HG02759 (cell line): ENCODE data around the gene HDAC1.
A peak's percentile ranks its signal among the peaks of the same experiment; 100 is the strongest.
"Not testable (repeated sequence)": the region's sequence is repeated elsewhere in the genome, so short reads cannot be mapped to it uniquely, and the experiment has no call there.

Experiments used
- ATAC-seq: cut with Tn5 transposase; IDR thresholded peaks from one replicate; pipeline ENCODE4 v1.9.1; 2021; ENCODE audit warnings: mild to moderate bottlenecking, moderate library complexity; ENCODE audit not compliant: unreplicated experiment

HDAC1 gene

GRCh38 chr1:32345289-32345827 is 53.5 kb downstream of the HDAC1 start:
- ATAC-seq, result no peak

DNA sequence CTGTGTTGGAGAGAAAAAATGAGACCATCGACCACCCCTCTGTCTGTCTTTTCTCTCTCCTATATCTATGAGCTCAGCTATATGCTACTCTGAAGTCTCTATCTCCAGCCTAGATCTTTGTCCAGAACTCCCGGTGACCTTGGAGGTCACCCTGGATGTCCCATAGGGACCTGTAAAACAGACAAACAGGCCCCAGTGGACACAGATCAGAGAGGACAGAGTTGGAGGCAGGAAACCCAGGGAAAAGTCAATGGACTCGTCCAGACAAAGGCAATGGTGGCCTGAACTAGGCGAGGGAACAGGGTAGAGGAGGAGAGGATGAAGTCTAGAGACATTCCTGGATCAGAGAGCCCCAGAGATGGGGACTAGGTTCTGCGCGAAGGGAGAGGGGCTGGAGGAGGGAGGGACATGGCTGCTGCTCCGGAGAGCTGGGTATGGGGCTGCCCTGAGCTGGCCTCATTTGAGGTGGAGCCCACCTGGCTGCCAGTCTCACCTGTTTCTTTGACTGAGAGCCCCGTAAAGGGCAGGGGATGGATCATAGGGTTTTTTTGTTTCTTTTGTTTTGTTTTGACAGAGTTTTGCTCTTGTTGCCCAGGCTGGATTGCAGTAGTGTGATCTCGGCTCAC is 54.8 kb downstream of the HDAC1 start:
- no peak for ATAC-seq

DNA sequence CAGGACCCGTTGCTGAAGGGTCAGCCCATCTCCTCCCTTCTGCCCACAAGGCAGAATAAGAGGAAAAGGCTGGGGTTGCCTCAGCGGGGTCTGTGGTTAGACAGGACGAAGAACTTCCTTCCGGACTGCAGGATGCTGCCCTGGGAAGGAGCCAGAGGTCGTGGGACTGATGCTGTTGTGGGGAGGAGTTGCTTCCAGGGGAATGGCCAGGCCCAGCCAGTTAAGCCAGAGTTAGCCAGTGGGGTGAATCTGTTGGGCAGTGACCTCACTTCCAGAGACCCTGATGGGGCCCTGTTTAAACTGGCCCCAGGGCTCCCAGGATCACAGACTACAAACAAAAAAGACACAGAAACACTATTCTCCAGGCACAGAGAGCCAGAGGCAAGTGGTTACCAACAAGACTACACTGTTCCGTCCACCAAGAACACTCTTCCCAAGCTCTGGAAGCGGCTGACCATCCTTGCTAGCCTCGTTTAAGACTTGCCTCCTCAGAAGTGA is 57.4 kb downstream of the HDAC1 start:
- no peak for ATAC-seq

DNA sequence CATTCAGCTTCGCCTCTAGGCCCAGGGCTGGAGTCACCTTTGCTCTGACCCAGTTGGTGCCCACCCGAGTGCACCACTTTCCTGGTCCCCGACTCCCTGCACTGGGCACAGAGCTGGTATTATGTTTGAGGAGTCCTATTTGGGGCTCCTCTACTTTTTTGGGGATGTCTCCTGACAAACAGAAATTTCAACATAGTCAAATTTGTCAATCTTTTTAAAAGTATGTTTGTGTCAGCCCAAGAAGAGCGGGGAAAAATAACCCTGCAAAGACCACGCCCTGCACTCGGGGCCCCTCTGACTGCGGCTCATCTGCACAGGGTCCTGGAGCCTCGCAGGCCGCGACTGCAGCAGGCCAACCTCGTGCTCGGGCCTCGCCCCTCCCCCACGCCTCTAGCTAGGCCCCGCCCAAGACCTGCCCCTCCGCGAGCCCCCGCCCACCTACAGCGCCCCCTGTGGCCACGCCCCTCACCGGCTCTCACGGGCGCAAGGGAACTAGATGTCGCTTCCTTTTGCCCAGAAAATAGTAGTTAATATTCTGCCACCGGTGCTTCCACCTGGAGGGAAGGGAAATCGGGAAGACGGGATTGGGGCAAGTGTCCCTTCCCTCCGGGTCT is 59.0 kb downstream of the HDAC1 start:
- ATAC-seq, result peak; percentile 52

GRCh38 chr1:32351399-32352238 is 59.7 kb downstream of the HDAC1 start:
- ATAC-seq, result peak; percentile 92

DNA sequence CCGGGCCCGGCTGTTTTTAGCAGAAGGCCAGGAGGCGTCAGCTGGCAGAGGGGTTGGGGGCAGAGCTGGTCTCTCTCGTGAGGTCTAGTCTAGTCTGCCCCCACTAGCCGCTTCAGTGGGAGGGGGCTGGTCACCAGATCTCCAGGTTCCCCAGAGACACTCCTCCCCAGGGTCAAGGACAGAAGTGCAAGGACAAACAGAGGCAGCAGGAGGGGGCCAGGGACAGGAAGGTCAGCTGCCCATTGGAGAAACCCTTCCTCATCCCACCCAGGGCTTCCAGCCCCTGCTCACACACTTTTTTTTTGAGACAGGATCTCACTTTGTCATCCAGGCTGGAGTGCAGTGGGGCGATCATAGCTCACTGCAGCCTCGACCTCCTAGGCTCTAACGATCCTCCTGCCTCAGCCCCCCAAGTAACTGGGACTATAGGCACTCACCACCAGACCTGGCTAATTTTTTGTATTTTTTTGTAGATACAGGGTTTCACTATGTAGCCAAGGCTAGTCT is 60.4 kb downstream of the HDAC1 start:
- no peak for ATAC-seq

DNA sequence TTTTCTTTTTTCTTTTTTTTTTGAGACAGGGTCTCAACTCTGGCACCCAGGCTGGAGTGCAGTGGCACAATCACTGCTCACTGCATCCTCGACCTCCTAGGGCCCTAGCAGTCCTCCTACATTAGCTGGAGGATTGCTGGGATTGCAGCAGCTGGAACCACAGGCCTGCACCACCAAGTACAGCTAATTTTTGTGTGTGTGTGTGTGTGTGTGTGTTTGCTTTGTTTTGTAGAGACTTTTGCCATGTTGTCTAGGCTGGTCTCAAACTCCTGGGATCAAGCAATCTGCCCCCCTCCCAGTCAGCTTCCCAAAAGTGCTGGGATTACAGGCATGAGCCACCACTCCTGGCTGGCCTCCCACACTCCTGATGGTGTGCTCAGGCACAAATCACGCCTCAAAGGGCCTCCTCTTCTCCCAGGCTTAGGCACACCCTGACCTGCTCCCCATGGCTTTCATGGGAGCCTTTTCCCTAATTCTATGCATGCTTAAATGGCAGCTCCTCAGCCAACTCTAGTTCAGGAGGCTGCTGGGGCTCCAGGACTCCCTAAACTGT is 61.0 kb downstream of the HDAC1 start:
- ATAC-seq, result no peak

DNA sequence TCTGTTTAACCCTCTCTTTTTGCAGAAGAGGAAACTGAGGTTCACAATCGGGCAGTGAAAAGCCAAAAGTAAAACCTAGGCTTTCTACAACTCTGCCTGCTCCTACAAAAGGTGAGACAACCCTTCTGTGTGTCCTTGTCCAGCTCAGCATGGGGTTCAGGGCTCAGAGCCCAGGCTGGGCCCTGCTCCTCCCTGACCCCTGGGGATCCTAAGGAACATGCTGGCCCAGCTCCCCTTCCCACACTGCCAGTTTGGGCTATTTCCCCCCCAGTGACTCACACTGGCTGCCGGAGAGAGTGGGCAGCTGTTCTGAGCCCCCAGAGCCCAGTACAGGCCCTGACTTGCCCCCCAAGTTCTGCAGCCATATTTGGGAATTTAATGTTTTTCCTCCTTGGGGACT is 61.5 kb downstream of the HDAC1 start:
- no peak for ATAC-seq

- ATAC-seq, result no peak
These were observed 62.1 kb downstream of the HDAC1 start for GRCh38 chr1:32353886-32354570.

DNA sequence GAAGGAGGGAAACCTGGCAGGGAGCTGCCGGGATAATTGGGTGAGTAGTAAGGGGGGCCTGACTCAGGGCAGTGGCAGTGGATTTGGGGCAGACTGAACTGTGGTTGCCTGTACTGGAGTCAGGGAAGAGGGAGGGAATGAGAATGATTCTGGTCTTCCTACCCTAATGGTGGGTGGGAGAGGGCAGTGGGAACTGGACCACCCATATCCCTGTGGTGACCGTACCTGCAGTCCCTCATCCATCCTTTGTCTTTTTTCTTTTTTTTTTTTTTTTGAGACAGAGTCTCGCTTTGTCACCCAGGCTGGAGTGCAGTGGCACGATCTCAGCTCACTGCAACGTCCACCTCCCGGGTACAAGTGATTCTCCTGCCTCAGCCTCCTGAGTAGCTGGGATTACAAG is 63.9 kb downstream of the HDAC1 start:
- not testable (repeated sequence) for ATAC-seq

GRCh38 chr1:32356478-32356877 is 64.6 kb downstream of the HDAC1 start:
- ATAC-seq, result no peak

DNA sequence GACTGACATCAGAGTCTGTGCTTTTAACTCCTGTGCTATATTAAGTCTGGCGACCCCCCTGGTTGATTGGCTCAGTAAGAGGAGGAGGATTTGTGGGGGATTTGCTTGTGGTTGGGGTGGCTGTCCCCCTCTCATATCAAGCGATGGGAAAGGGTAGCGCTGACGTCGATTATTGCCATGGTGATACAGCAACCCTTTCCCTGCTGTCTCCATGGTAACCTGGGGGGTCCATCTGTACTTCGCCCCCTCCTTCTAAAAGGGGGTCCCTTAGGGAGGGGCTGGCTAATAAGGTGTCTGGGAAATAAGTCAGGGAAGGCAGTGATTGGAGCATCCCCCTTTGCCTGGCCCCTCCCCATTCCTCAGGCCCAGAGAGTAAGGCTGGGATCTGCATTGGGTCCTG is 65.7 kb downstream of the HDAC1 start:
- ATAC-seq, result no peak

- ATAC-seq, result no peak
These were observed 66.6 kb downstream of the HDAC1 start for GRCh38 chr1:32358435-32358834.

DNA sequence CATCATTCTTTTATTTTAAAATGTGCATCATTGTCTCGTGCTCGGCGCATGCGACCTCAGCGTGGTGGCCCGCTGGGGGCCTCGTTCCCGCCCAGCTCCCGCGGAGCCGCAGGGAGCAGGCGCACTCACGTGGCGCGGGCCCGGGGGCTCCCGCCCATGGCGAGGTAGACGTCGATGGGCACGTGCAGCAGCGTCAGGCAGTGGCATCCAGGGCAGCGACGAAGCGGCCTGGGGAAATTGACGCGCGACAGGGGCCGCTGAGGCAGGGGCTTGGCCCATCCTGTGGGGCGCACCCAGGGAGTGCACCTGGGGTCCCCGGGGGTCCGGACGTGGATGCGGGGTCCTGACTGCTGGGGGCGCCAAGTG is 69.4 kb downstream of the HDAC1 start:
- ATAC-seq, result no peak

DNA sequence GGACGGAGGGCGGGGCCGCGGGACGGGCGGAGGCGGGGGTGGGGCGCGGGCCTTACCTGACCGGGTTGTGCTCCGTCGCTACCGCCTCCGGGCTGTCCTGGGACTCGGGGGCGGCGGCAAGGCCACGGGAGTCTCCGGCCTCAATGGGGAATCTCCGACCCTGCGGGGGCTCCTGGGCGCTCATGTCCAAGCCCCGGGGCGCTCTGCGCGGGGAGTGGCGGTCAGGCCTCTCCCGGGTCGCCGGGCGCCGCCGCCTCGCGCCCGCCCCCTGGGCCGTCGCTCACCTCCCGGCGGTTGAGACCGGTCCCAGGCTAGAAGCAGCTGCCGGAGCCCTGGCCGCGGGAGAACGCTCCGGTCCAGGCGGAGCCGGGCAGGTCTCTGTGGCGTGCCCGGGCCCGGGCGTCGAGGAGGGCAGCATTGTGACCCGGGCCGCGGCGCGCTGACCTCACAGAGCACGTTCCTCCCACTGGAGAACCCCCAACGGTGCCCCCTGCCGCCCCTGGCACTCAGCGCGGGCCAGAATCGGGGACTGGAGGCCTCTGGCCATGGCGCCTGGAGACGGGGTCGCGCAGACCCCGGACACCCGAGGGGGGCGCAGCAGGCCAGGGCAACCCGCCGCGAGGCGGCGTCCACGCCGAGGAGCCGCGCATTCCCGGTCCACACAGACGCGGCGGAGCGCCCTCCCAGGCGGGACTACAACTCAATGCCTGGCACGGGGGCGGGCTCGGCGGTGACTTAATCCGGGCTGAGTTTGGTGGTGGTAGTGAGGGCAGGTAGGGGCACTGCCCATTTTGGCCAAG is 70.0 kb downstream of the HDAC1 start:
- no peak for ATAC-seq

DNA sequence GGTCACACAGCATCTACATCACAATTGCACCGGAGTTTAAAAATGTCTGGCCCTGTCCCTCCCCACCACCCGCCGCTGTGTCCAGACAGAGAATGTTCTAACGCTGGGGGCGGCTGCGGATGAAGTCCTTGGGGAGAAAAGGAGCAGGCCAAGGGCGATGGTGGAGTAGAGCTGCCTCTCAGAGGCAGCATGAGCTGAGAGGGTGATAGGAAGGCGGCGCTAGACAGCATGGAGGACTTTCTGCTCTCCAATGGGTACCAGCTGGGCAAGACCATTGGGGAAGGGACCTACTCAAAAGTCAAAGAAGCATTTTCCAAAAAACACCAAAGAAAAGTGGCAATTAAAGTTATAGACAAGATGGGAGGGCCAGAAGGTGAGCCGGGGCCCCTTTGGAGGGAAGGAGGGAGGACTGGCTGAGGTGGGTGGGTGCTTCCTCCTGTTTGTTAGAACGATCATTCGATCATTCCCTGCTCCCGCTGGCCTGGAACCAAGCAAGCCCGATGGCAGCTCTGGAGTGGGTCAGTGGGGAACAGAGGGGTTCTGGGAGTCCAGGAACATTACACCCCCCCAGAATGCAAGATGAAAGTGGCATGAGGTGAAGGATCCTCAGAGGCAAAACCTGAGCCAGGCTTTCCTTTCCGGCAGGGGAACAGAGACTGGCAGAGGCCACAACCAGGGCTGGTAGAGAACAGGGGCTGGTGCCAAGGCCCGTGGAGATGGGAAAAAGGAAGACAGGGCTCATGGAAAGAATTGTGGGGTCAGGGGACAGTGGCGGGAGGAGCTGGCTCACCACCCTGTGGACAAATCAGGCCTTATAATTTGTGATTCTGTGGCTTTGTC is 70.8 kb downstream of the HDAC1 start, which contains the start of the genes FAM229A and TSSK3:
Gene FAM229A, minus strand, starts transcription at position 12 of the 840 bp plus-strand sequence. CDS start 394 bp downstream, outside the sequence.
Gene TSSK3, plus strand, starts transcription at position 66 of the 840 bp plus-strand sequence. Its CDS starts 163 bp downstream, at position 229.
- no peak for ATAC-seq

GRCh38 chr1:32363713-32364112 is 71.8 kb downstream of the HDAC1 start:
- no peak for ATAC-seq

GRCh38 chr1:32364836-32365235 is 73.0 kb downstream of the HDAC1 start:
- ATAC-seq, result no peak

DNA sequence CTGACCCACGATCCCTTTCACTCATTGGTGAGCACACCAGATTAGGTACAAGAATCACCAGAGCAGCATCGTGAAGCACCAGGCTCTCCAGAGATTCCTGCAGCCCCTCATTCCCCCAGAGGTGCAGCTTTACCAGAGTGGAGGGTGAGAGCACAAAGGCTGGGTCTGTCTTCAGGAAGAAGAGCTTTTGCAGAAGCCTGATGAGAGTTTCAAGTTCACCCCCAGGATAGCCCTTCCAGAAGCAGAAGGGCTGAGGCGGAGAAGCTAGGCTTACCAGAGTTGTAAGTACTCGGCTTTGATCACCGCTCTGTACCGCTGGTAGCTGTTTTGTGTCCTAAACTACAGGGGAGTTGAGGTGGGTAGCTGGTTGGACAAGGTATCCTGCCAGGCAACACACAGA is 73.6 kb downstream of the HDAC1 start:
- no peak for ATAC-seq
